ENCODE results near the gene ZNF618. TPM values are rescaled to one million over a fixed set of nuclear protein-coding genes. Genes with fewer than 3 reads are reported as not detected.

The ZNF618 gene
- total and polyA plus RNA-seq, 2 experiments from 2014 or later: 10.2 to 14.0 TPM

GRCh38 chr9:113882636-113883164 is 6.6 kb downstream of the ZNF618 start:
- Histone ChIP-seq H3K27me3 (no peaks in the 10 kb centered on the region), H3K27ac (no peak overlapping the region), H3K79me2 (peaks cover 96% of the 10 kb centered on the region)

DNA sequence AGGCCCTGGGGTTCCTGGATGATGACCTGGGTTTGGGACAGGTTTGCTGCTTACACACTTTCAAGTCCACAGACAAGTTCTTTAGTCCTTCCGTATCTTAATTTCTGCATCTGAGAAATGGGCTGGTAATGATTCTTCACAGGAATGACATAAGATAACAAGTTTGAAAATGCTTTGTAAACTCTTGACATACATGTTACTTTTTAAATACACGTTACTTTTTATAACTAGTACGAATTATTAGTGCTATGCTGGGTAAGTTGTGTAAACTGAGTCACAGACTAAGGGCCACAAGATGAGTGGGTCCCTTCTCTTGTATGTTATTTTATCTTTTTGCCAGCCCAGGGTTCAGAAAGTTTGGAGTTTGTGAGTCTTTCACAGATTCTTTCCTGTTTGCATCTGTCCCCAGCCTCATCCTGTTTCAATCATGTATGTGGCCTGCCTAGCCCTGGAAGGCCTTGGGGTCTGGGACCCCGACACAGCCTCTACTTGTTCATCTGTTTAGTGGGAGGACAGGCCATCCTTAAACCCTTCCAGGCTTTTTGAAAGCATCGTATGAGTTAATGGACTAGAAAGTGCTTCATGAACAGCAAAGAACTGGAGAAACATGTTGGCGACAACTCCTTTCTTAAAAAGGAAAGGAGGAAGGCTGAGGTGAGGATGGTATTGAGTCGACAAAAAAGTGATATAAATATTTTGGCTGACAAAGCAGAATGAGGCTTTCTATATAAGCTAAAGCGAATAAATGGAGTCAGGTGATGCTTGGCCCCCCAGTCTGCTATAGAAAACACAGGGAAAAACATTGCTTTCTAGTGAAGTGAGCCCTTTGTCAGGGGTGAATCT is 9.3 kb downstream of the ZNF618 start:
- H3K27me3 ChIP-seq: no peaks in the 10 kb centered on the region
- no peak overlapping the region for H3K4me3 ChIP-seq
- H3K9me2 ChIP-seq (replicated peaks; ENCODE audit: insufficient read depth): no peaks in the 10 kb centered on the region
- H2AFZ ChIP-seq: no peak overlapping the region
- H4K20me1 ChIP-seq (ENCODE audit: insufficient read depth, poor library complexity, severe bottlenecking): peaks cover 14% of the 10 kb centered on the region
- no peak overlapping the region for H3K4me2 ChIP-seq
- DNase-seq (ENCODE audit: low spot score): no peak
- no peaks in the 10 kb centered on the region for H3K36me3 ChIP-seq (replicated peaks; ENCODE audit: insufficient read depth, low read depth)
- WGBS (ENCODE audit: low lambda C conversion rate, missing lambda C conversion rate): 96% methylated on average over 8 of the region's 8 CpGs
- H3K27ac ChIP-seq: no peak overlapping the region
- TF ChIP-seq EZH2phosphoT487 (IDR thresholded peaks at IDR 0.05; ENCODE audit: low read depth, severe bottlenecking, unreplicated experiment) (no peak), EZH2 (IDR thresholded peaks at IDR 0.05; ENCODE audit: borderline replicate concordance) (no peak)
- TF ChIP-seq, protein P1, sequence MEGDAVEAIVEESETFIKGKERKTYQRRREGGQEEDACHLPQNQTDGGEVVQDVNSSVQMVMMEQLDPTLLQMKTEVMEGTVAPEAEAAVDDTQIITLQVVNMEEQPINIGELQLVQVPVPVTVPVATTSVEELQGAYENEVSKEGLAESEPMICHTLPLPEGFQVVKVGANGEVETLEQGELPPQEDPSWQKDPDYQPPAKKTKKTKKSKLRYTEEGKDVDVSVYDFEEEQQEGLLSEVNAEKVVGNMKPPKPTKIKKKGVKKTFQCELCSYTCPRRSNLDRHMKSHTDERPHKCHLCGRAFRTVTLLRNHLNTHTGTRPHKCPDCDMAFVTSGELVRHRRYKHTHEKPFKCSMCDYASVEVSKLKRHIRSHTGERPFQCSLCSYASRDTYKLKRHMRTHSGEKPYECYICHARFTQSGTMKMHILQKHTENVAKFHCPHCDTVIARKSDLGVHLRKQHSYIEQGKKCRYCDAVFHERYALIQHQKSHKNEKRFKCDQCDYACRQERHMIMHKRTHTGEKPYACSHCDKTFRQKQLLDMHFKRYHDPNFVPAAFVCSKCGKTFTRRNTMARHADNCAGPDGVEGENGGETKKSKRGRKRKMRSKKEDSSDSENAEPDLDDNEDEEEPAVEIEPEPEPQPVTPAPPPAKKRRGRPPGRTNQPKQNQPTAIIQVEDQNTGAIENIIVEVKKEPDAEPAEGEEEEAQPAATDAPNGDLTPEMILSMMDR (IDR thresholded peaks at IDR 0.05; ENCODE audit: poor library complexity): no peak
- peaks cover 96% of the 10 kb centered on the region for H3K79me2 ChIP-seq
- H3K4me1 ChIP-seq (ENCODE audit: insufficient read depth): no peaks in the 10 kb centered on the region
- H3K9me3 ChIP-seq (ENCODE audit: low read depth): no peaks in the 10 kb centered on the region

More at GRCh38 chr9:113882636-113883164, 6.6 kb downstream of the ZNF618 start:
- H3K9me2 ChIP-seq (replicated peaks; ENCODE audit: insufficient read depth): no peaks in the 10 kb centered on the region
- no peaks in the 10 kb centered on the region for H3K9me3 ChIP-seq (ENCODE audit: low read depth)
- peaks cover 14% of the 10 kb centered on the region for H4K20me1 ChIP-seq (ENCODE audit: insufficient read depth, poor library complexity, severe bottlenecking)
- TF ChIP-seq, protein P1 (IDR thresholded peaks at IDR 0.05; ENCODE audit: poor library complexity): no peak
- TF ChIP-seq EZH2phosphoT487 (IDR thresholded peaks at IDR 0.05; ENCODE audit: low read depth, severe bottlenecking, unreplicated experiment): no peak
- no peak overlapping the region for H2AFZ ChIP-seq
- H3K4me2 ChIP-seq: no peak overlapping the region
- DNase-seq (ENCODE audit: low spot score): no peak
- no peaks in the 10 kb centered on the region for H3K36me3 ChIP-seq (replicated peaks; ENCODE audit: insufficient read depth, low read depth)
- H3K4me1 ChIP-seq (ENCODE audit: insufficient read depth): peaks cover 7% of the 10 kb centered on the region
- H3K4me3 ChIP-seq: no peak overlapping the region
- WGBS (ENCODE audit: low lambda C conversion rate, missing lambda C conversion rate): 82% methylated on average over 7 of the region's 7 CpGs

DNA sequence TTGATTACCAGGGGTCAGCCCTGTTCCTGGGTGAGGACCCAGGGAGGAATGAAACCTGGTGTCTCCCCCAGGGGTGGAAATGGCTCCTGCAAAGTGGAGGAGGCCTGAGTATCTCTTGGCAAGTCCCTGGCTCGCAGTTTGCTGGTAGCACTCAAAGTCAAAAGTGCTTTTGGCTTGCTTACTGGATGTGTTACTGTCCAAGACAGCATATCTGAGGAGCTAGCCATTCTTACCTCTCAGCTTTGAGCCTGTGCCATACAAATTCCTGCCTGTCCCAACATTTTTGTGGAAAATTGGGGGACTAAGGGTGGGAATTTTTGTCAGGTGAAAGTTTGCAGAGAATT is 9.9 kb downstream of the ZNF618 start:
- Histone ChIP-seq H3K4me2 (peak overlapping the region; percentile 67), H3K36me3 (replicated peaks; ENCODE audit: insufficient read depth, low read depth) (no peaks in the 10 kb centered on the region), H3K4me3 (no peak overlapping the region), H3K9me2 (replicated peaks; ENCODE audit: insufficient read depth) (no peaks in the 10 kb centered on the region), H3K4me1 (ENCODE audit: insufficient read depth) (no peaks in the 10 kb centered on the region), H2AFZ (no peak overlapping the region), H3K9me3 (ENCODE audit: low read depth) (no peaks in the 10 kb centered on the region), H3K27me3 (no peaks in the 10 kb centered on the region), H3K27ac (no peak overlapping the region), H3K79me2 (peaks cover 96% of the 10 kb centered on the region), H4K20me1 (ENCODE audit: insufficient read depth, poor library complexity, severe bottlenecking) (peaks cover 14% of the 10 kb centered on the region)
- TF ChIP-seq, protein P1 (IDR thresholded peaks at IDR 0.05; ENCODE audit: poor library complexity): no peak
- 88% methylated on average over 1 of the region's 1 CpG for whole genome bisulfite sequencing (ENCODE audit: low lambda C conversion rate, missing lambda C conversion rate)
- no peak for DNase-seq (ENCODE audit: low spot score)
